ENCODE measurements around the gene NFIX.

NFIX gene

GRCh38 chr19:13135068-13136062, 140.1 kb downstream of the NFIX start:
- TF ChIP-seq, protein P1, sequence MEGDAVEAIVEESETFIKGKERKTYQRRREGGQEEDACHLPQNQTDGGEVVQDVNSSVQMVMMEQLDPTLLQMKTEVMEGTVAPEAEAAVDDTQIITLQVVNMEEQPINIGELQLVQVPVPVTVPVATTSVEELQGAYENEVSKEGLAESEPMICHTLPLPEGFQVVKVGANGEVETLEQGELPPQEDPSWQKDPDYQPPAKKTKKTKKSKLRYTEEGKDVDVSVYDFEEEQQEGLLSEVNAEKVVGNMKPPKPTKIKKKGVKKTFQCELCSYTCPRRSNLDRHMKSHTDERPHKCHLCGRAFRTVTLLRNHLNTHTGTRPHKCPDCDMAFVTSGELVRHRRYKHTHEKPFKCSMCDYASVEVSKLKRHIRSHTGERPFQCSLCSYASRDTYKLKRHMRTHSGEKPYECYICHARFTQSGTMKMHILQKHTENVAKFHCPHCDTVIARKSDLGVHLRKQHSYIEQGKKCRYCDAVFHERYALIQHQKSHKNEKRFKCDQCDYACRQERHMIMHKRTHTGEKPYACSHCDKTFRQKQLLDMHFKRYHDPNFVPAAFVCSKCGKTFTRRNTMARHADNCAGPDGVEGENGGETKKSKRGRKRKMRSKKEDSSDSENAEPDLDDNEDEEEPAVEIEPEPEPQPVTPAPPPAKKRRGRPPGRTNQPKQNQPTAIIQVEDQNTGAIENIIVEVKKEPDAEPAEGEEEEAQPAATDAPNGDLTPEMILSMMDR (conservative IDR thresholded peaks at IDR 0.05; ENCODE audit: low read length): no peak

DNA sequence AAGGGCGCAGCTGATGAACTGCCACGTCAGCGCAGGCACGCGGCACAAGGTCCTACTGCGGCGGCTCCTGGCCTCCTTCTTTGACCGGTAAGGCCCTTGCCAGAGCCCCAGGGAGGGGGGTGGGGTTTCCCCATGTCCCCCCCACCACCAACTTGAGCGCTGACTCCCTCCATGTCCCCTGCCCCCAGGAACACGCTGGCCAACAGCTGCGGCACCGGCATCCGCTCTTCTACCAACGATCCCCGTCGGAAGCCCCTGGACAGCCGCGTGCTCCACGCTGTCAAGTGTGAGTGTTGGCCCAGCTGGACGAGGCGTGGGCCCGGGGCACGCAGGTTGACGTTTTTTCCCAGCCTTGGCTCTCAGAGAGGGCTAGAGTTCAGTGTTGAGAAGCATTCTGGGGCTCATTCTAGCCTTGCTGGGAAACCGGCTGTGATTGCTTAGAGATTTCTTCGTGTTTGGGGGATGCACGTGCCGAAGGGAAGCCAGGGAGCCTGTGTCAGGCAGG, 142.1 kb downstream of the NFIX start:
- TF ChIP-seq, protein P1 (conservative IDR thresholded peaks at IDR 0.05; ENCODE audit: low read length): no peak
- no peak overlapping the region for H3K4me3 ChIP-seq (ENCODE audit: low read length)
- no peak for DNase-seq (ENCODE audit: low read depth)

More at GRCh38 chr19:13135068-13136062, 140.1 kb downstream of the NFIX start:
- no peak overlapping the region for H3K4me3 ChIP-seq (ENCODE audit: low read length)
- DNase-seq (ENCODE audit: low read depth): no peak

DNA sequence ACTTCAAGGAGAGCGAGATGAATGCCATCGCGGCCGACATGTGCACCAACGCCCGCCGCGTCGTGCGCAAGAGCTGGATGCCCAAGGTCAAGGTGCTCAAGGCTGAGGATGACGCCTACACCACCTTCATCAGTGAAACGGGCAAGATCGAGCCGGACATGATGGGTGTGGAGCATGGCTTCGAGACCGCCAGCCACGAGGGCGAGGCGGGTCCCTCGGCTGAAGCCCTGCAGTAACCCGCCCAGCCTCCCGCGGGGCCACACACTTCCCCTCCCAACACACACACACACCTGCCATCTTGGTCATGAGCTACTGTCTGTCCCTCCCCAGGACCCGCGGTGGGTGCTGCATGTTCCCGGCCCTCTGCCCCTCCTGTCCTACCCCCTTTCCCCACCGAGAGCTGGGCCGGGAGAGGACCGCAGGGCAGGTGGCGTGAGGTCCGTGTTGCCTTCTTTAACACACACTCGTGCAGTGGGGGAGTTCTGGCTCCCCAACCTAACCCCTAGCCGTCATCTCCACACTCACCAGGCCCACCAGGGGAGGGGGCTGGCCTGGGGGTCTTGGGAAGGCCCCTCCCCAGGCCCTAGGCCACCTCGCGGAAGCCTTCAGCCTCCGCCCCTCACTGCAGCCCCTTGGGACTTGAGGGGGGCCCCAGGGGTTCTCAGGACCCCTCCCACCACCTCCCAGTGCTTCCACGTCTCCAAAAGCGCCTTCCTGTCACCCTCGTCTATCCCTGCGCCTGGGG, 143.1 kb downstream of the NFIX start:
- DNase-seq (ENCODE audit: low read depth): no peak
- TF ChIP-seq, protein P1 (conservative IDR thresholded peaks at IDR 0.05; ENCODE audit: low read length): no peak
- H3K4me3 ChIP-seq (ENCODE audit: low read length): no peak overlapping the region

- H3K4me3 ChIP-seq (ENCODE audit: low read length): no peak overlapping the region
- DNase-seq (ENCODE audit: low read depth): no peak
- TF ChIP-seq, protein P1 (conservative IDR thresholded peaks at IDR 0.05; ENCODE audit: low read length): no peak
Measured at GRCh38 chr19:13138916-13139198, 143.6 kb downstream of the NFIX start.

DNA sequence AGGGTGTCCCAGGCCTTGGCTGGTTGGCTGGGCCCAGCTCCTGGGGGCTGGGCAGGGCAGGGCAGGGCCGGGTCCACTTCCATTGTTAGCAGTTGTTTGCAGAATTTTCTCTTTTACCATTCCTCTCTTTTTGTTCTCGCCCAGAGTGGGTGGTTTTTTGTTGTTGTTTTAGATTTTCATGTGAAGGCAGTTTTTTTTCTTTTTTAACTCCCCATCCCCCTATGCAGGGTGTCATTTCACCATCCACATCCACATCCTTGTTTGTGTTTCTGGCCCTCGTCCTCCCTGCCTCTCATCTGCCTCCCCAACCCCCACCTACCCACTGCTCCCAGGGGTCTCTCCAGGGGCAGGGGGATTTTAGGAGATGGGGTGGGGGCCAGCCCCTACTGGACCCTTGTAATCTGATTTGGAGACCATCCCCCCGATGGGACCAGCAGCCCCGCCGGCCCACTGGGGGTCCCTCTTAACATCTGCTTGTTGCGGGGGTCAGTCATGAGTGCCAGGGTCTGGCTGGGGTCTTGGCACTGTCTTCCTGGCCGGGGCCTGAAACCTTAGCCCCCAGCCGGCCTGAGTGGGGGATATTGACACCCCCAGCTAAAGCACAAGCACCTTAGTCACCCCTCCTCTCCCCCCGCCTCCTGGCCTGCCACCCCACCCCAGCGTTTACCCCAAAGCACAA, 144.5 kb downstream of the NFIX start:
- no peak for DNase-seq (ENCODE audit: low read depth)
- no peak overlapping the region for H3K4me3 ChIP-seq (ENCODE audit: low read length)
- TF ChIP-seq, protein P1 (conservative IDR thresholded peaks at IDR 0.05; ENCODE audit: low read length): no peak

DNA sequence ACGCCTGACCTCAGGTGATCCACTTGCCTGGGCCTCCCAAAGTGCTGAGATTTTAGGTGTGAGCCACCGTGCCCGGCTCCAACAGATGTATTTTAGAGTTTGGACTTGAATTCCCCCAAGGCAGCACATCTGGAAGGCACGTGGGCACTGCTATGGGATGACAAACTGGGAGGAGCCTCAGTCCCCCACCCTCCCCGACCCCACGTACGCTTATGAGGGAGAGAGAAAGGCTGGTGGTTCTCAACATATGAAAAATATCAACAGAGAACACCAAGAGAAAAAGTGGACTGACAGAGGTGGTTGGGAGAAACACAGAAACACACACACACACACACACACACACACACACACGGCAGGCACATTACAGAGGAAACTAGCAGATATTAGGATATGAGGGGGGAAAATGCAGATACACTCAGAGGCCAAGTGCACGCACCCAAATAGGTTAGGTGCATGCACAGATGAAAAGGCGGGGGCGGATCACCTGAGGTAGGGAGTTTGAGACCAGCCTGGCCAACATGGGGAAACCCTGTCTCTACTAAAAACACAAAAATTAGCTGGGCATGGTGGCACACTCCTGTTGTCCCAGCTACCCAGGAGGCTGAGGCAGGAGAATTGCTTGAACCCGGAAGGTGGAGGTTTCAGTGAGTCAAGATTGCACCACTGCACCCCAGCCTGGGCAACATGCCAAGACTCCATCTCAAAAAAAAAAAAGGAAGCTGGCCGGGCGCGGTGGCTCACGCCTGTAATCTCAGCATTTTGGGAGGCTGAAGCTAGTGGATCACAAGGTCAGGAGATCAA, 151.7 kb downstream of the NFIX start:
- no peak overlapping the region for H3K4me3 ChIP-seq (ENCODE audit: low read length)
- peak; percentile 67 for DNase-seq (ENCODE audit: low read depth)
- TF ChIP-seq, protein P1 (conservative IDR thresholded peaks at IDR 0.05; ENCODE audit: low read length): no peak

All from AG10803 (cell line).